GM12875 (cell line): ENCODE measurements around the gene CNOT10.

ENCODE experiments used
- H3K4me3 ChIP-seq: one replicate; pipeline ENCODE4 v1.5.1; 2011; ENCODE audit warnings: low read depth, low read length, control low read depth
- TF ChIP-seq, protein P1 (sequence below): IDR thresholded peaks from 2 replicates; pipeline ENCODE4 v1.5.1; 2011; ENCODE audit warnings: low read depth, mild to moderate bottlenecking, control low read depth, inconsistent platforms, low read length, moderate library complexity, borderline replicate concordance; ENCODE audit not compliant: insufficient read depth

The CNOT10 gene

DNA sequence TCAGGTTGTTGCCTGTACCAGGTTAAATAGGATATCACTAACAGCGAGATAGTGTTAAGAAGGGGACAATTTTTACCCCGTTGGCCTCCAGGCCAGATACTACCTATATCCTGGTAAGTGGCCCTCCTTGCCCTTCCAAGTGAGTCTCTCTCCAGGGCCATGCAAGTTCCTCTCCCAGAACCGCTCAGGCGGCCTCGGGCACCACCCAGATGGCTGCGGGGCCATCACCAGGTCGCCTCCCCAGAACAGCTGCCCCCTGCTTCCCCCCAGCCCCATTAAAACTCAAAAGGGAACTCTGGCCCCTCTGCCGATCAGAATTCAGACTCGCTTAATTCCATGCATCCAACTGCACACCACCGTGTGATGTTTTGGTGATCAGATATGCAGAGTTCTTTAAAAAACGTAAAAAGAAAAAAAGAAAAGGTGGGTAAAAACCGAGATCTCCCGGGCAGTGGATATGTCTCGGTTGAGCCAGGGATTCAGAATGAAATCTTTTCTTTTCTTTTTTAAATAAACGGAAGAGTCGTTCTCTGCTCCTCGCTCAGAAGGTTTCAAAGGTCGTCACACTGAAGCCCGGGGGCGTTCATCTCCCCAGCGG lies 131.0 kb downstream of the CNOT10 start:
- TF ChIP-seq, protein P1, sequence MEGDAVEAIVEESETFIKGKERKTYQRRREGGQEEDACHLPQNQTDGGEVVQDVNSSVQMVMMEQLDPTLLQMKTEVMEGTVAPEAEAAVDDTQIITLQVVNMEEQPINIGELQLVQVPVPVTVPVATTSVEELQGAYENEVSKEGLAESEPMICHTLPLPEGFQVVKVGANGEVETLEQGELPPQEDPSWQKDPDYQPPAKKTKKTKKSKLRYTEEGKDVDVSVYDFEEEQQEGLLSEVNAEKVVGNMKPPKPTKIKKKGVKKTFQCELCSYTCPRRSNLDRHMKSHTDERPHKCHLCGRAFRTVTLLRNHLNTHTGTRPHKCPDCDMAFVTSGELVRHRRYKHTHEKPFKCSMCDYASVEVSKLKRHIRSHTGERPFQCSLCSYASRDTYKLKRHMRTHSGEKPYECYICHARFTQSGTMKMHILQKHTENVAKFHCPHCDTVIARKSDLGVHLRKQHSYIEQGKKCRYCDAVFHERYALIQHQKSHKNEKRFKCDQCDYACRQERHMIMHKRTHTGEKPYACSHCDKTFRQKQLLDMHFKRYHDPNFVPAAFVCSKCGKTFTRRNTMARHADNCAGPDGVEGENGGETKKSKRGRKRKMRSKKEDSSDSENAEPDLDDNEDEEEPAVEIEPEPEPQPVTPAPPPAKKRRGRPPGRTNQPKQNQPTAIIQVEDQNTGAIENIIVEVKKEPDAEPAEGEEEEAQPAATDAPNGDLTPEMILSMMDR = no peak
- no peak overlapping the region for H3K4me3 ChIP-seq

DNA sequence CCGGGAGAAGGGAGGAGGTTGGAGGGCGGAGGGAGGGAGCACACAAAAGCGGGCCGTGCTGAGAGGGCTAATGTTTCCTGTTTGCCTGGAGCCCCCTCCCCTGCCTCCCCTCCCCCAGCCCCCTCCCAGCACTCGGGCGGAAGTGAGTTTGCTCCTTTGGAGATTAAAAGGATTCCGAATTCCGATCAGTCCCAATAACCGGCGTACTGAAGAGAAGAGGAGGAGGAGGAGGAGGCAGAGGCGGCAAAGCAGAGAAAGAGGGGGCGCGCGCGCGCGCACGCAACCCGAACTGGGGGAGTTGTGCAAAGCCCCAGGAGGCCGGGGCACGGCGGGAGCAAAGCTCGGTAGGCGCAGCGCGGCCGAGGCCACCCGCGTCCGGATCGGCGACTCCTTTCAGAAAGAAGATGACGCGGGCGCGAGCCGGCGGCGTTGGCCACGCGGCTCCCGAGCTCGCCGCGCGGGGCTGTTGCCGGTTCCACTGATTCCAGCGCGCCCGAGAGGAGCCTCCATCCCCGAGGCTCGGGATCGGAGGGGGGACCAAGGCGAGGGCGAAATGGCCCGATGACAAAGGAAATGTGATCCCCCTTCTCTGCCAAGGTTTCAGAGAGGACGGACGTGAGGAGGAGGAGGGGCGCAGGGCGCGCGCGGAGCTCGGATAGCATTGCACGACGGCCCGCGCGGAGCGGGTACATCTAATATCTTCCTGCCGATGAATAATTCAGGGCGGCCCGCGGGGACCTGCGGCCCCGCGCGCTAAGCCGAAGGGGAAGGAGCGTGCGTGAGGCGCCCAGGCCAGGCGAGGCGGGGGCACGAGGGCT lies 131.7 kb downstream of the CNOT10 start:
- H3K4me3 ChIP-seq = peak overlapping the region; percentile 47
- TF ChIP-seq, protein P1 = no peak

DNA sequence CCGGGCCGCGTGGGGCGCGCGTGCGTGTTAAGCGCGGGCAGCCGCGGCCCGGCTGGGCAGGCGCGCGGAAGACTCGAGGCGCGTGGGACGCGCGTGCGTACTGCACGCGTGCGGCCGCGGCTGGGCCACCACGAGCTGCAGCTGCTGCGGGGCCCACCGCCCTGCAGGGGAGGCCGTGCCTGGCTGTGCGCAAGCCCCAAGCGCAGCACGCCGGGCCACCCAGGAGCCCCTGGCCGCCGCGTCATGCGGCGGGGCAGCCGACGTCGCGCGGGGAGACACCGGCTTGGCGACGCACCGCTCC lies 132.2 kb downstream of the CNOT10 start:
- H3K4me3 ChIP-seq = peak overlapping the region; percentile 47
- TF ChIP-seq, protein P1 = no peak

DNA sequence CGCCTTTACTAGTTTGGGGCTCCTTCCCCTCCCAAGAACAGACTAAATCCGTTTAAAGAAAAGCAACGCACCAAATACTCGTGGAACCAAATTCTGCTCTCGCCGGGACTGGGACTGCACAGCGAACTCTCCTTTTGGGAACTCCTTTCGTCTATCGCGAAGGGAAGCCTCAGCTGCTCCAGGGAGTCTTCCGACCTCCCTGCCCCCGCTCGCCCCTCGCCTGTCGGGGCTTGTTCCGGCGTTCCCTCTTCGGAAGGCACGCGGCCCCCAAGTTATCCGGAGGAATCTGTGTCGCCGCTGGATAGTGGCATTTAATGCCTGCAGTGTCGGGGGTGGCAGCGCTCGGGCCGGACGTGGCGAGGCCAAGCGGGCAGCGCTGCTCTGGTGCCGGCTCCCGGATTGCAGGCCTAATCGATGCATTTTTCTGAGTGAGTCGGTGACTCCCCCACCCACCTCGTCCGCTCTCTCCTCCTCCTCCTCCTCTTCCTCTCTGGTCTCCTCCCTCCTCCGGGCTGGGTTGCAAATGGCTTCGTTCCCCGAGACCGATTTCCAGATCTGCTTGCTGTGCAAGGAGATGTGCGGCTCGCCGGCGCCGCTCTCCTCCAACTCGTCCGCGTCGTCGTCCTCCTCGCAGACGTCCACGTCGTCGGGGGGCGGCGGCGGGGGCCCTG lies 132.7 kb downstream of the CNOT10 start, which contains the start of gene TRIM71:
TRIM71 (plus strand) TSS at position 440 of the 671 bp plus-strand sequence; CDS start at position 524, 84 bp downstream.
- H3K4me3 ChIP-seq = peak within 1 kb of the TSS; percentile 47
- TF ChIP-seq, protein P1 = no peak

DNA sequence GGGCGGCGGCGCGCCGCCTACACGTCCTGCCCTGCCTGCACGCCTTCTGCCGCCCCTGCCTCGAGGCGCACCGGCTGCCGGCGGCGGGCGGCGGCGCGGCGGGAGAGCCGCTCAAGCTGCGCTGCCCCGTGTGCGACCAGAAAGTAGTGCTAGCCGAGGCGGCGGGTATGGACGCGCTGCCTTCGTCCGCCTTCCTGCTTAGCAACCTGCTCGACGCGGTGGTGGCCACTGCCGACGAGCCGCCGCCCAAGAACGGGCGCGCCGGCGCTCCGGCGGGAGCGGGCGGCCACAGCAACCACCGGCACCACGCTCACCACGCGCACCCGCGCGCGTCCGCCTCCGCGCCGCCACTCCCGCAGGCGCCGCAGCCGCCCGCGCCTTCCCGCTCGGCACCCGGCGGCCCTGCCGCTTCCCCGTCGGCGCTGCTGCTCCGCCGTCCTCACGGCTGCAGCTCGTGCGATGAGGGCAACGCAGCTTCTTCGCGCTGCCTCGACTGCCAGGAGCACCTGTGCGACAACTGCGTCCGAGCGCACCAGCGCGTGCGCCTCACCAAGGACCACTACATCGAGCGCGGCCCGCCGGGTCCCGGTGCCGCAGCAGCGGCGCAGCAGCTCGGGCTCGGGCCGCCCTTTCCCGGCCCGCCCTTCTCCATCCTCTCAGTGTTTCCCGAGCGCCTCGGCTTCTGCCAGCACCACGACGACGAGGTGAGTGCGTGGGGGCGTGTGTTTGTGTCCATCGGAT lies 133.4 kb downstream of the CNOT10 start:
- TF ChIP-seq, protein P1 = no peak
- H3K4me3 ChIP-seq = no peak overlapping the region

DNA sequence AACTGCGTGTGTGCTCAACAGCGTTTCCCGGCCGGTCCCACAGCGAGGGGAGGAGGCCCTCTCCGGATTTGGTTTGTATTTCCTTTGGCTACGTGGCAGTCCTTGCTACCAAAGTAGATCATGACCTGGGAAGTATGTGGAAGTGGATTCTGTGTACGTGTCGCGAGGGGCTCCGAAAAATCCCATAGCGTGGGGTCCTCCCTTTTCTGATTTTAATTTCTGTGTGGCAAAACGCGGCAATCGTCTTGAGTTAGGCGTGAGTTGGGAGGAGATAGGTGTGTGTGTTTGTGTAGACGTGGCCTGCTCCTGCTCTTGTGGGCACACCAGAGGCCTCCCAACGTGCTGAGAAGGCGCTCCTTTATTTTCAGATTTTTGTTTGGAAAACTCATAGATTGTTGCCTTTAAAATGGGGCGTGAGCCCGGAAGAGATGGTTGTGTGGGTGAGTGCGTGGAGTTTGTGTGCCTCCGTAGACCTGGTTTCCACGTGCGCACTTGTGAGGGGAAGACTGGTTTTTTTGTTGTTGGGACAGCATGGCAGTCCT lies 134.1 kb downstream of the CNOT10 start:
- TF ChIP-seq, protein P1 = no peak
- no peak overlapping the region for H3K4me3 ChIP-seq
